Stomach (tissue), 9 donors: Measurements from ENCODE around the gene TGM3. TPM values are rescaled to one million over a fixed set of nuclear protein-coding genes. Genes with fewer than 3 reads are reported as not detected.

Source experiments
- DNase-seq, 2 donors: peaks; one replicate each; pipeline versions ENCODE4 v3.0.0 to v3.0.0-alpha.2; 2013 to 2019
- H3K27ac ChIP-seq, 5 donors: fragments of 200-600 bp in 4 of 5; sonication (generic) in 4 of 5; one replicate each; pipeline ENCODE4 v1.5.1; 2013 to 2019; ENCODE audit warnings: mild to moderate bottlenecking in 1 of 5, moderate library complexity in 1 of 5
- H3K27me3 ChIP-seq, 3 donors: fragments of 200-600 bp; sonication (generic); one replicate each; pipeline ENCODE4 v1.5.1; 2017 to 2019; ENCODE audit warnings: mixed run types in 1 of 3
- H3K36me3 ChIP-seq, 4 donors: fragments of 200-600 bp; sonication (generic); 1 replicate in 3 of 4; 2 replicates in 1 of 4; pipeline ENCODE4 v1.5.1; 2016 to 2019
- H3K4me1 ChIP-seq, 4 donors: fragments of 200-600 bp; sonication (generic); one replicate each; pipeline ENCODE4 v1.5.1; 2016 to 2019
- H3K4me3 ChIP-seq, 4 donors: fragments of 200-600 bp; sonication (generic) in 3 of 4; one replicate each; pipeline ENCODE4 v1.5.1; 2016 to 2019; ENCODE audit warnings: mild to moderate bottlenecking in 1 of 4
- H3K9me3 ChIP-seq, 4 donors: fragments of 200-600 bp; sonication (generic); one replicate each; pipeline ENCODE4 v1.5.1; 2016 to 2019
- CTCF ChIP-seq, 7 experiments: fragments of 450-650 bp in 4 of 7; fragments of 200-600 bp in 3 of 7; sonication (generic) in 3 of 7; IDR thresholded peaks; one replicate each; pipeline ENCODE4 v1.5.1; 2016 to 2019; ENCODE audit warnings: antibody characterized with exemption in 7 of 7, control low read depth in 2 of 7, mild to moderate bottlenecking in 1 of 7
- EP300 ChIP-seq: sonication (generic); formaldehyde crosslinking; IDR thresholded peaks from one replicate; pipeline ENCODE4 v1.6.1; 2017; ENCODE audit warnings: antibody characterized with exemption
- POLR2A ChIP-seq, 4 donors: fragments of 450-650 bp; IDR thresholded peaks; one replicate each; pipeline ENCODE4 v1.6.1; 2016; ENCODE audit warnings: antibody characterized with exemption in 4 of 4, control low read depth in 2 of 4, mild to moderate bottlenecking in 1 of 4, moderate library complexity in 1 of 4
- POLR2AphosphoS5 ChIP-seq, 3 donors: sonication (generic); formaldehyde crosslinking; IDR thresholded peaks; one replicate each; pipeline ENCODE4 v1.6.1; 2016; ENCODE audit warnings: antibody characterized with exemption in 3 of 3
- WGBS, 5 donors: extraction: QIAGEN DNeasy Blood & Tissue Kit in 3 of 5; methylation state at CpG; one replicate each; pipeline versions ENCODE4 v1.1.5 to v1.1.7; 2013 to 2018; 5-methylcytosine and 5-hydroxymethylcytosine counted together
- intact Hi-C: fragments of 100-400 bp; cut with DNase I; formaldehyde crosslinking; loops from one replicate; pipeline ENCODE4 v1.15.1; 2023; ENCODE audit warnings: low total_unique reads
- polyA plus RNA-seq, 3 donors: library from polyadenylated mRNA; stranded (reverse); fragments of 200-250 nt; gene quantifications; one replicate each; pipeline ENCODE4 v1.2.3, GENCODE V29; 2013
- total RNA-seq, 5 donors: library from RNA; depleted of rRNA; stranded (reverse); fragments of >200 nt; gene quantifications; one replicate each; pipeline versions ENCODE4 v1.1.0 to v1.2.3, GENCODE V29; 2014 to 2016
- donor health status: healthy with polysubstance abuse.
- donor health status: Bipolar disorder and iron deficiency.
- donor health status: healthy.

The TGM3 gene
- total and polyA plus RNA-seq, 8 donors, result 0.62 to 173 (median 3.4) TPM; not detected in 5

- intact Hi-C loops, result no loop called here
- TF ChIP-seq CTCF (IDR thresholded peaks at IDR 0.05) (no peak), EP300 (no peak), POLR2AphosphoS5 (IDR thresholded peaks at IDR 0.05) (no peak), POLR2A (IDR thresholded peaks at IDR 0.05) (no peak)
- H3K4me1 ChIP-seq, result no peaks in the 10 kb centered on the region
- DNase-seq, result no peak
- H3K36me3 ChIP-seq, result no peaks in the 10 kb centered on the region
- WGBS, 5 donors, result 68 to 86% (median 71%) methylated on average over 6 to 7 of the region's 7 CpGs
- no peak overlapping the region for H3K27ac ChIP-seq
- H3K4me3 ChIP-seq, result no peak overlapping the region
- H3K27me3 ChIP-seq, result peaks cover 0 to 10% (median 0%) of the 10 kb centered on the region in 3 donors
- H3K9me3 ChIP-seq, result no peaks in the 10 kb centered on the region
These were observed 45.5 kb downstream of the TGM3 start for GRCh38 chr20:2341336-2341735.

GRCh38 chr20:2342243-2342642 is 46.4 kb downstream of the TGM3 start:
- WGBS, 5 donors, result 54 to 62% (median 57%) methylated on average over 3 of the region's 3 CpGs
- TF ChIP-seq CTCF (IDR thresholded peaks at IDR 0.05), result no peak
- TF ChIP-seq POLR2A (IDR thresholded peaks at IDR 0.05), result no peak
- no peak for TF ChIP-seq EP300
- TF ChIP-seq POLR2AphosphoS5 (IDR thresholded peaks at IDR 0.05), result no peak
- Histone ChIP-seq H3K27ac (no peak overlapping the region), H3K9me3 (peaks cover 0 to 4% (median 2%) of the 10 kb centered on the region in 4 donors), H3K4me1 (no peaks in the 10 kb centered on the region), H3K4me3 (no peak overlapping the region), H3K36me3 (no peaks in the 10 kb centered on the region), H3K27me3 (peaks cover 0 to 10% (median 0%) of the 10 kb centered on the region in 3 donors)
- intact Hi-C loops, result no loop called here
- DNase-seq, result no peak

- no peak for TF ChIP-seq POLR2AphosphoS5 (IDR thresholded peaks at IDR 0.05)
- no peak for TF ChIP-seq POLR2A (IDR thresholded peaks at IDR 0.05)
- TF ChIP-seq EP300, result no peak
- no peak for TF ChIP-seq CTCF (IDR thresholded peaks at IDR 0.05)
- DNase-seq, result no peak
- 51 to 80% (median 63%) methylated on average over 3 of the region's 3 CpGs for WGBS, 5 donors
These were observed 50.4 kb downstream of the TGM3 start for GRCh38 chr20:2346188-2346587.

GRCh38 chr20:2348336-2348735 is 52.5 kb downstream of the TGM3 start:
- no peak for TF ChIP-seq POLR2A (IDR thresholded peaks at IDR 0.05)
- TF ChIP-seq CTCF (IDR thresholded peaks at IDR 0.05), result no peak
- no peak for TF ChIP-seq EP300
- no peak for TF ChIP-seq POLR2AphosphoS5 (IDR thresholded peaks at IDR 0.05)
- Histone ChIP-seq H3K4me1 (no peaks in the 10 kb centered on the region), H3K4me3 (no peak overlapping the region), H3K9me3 (peaks cover 0 to 8% (median 6%) of the 10 kb centered on the region in 4 donors), H3K36me3 (no peaks in the 10 kb centered on the region), H3K27me3 (peaks cover 0 to 26% (median 0%) of the 10 kb centered on the region in 3 donors), H3K27ac (no peak overlapping the region)
- 82 to 87% (median 84%) methylated on average over 5 of the region's 5 CpGs for WGBS, 5 donors
- intact Hi-C loops, result no loop called here
- DNase-seq, result no peak

More at GRCh38 chr20:2346188-2346587, 50.4 kb downstream of the TGM3 start:
- no peak overlapping the region for H3K4me3 ChIP-seq
- H3K27me3 ChIP-seq, result peaks cover 0 to 23% (median 0%) of the 10 kb centered on the region in 3 donors
- H3K4me1 ChIP-seq, result no peaks in the 10 kb centered on the region
- intact Hi-C loops, result no loop called here
- H3K9me3 ChIP-seq, result peaks cover 0 to 7% (median 5%) of the 10 kb centered on the region in 4 donors
- no peaks in the 10 kb centered on the region for H3K36me3 ChIP-seq
- H3K27ac ChIP-seq, result no peak overlapping the region
